Hepatocyte (in vitro differentiated cells): ENCODE measurements around the gene RUFY2. TPM values are rescaled to one million over a fixed set of nuclear protein-coding genes. Genes with fewer than 3 reads are reported as not detected.

Experiments
- DNase-seq: peaks from one replicate; pipeline ENCODE4 v3.0.0-alpha.2; 2016; ENCODE audit warnings: low spot score
- H2AFZ ChIP-seq: fragments of 200-600 bp; sonication (generic); 2 replicates; pipeline ENCODE4 v1.6.0; 2016; ENCODE audit warnings: antibody characterized with exemption, mild to moderate bottlenecking
- H3K27ac ChIP-seq: fragments of 200-600 bp; sonication (generic); 2 replicates; pipeline ENCODE4 v1.5.1; 2016; ENCODE audit warnings: mild to moderate bottlenecking
- H3K27me3 ChIP-seq: fragments of 200-600 bp; sonication (generic); 2 replicates; pipeline ENCODE4 v1.6.1; 2016
- H3K36me3 ChIP-seq: fragments of 200-600 bp; sonication (generic); replicated peaks from 2 replicates; pipeline ENCODE4 v1.5.1; 2016; ENCODE audit warnings: low read depth; ENCODE audit not compliant: insufficient read depth
- H3K4me1 ChIP-seq: fragments of 200-600 bp; sonication (generic); 2 replicates; pipeline ENCODE4 v1.5.1; 2016; ENCODE audit warnings: mild to moderate bottlenecking, moderate library complexity; ENCODE audit not compliant: insufficient read depth
- H3K4me2 ChIP-seq: fragments of 200-600 bp; sonication (generic); 2 replicates; pipeline ENCODE4 v1.6.0; 2016
- H3K4me3 ChIP-seq: fragments of 200-600 bp; sonication (generic); 2 replicates; pipeline ENCODE4 v1.5.1; 2016; ENCODE audit warnings: mild to moderate bottlenecking
- H3K79me2 ChIP-seq: fragments of 200-600 bp; sonication (generic); 2 replicates; pipeline ENCODE4 v1.6.0; 2017; ENCODE audit warnings: mild to moderate bottlenecking
- H3K9me2 ChIP-seq: fragments of 200-600 bp; sonication (generic); replicated peaks from 2 replicates; pipeline ENCODE4 v1.6.0; 2017; ENCODE audit warnings: mild to moderate bottlenecking; ENCODE audit not compliant: insufficient read depth
- H3K9me3 ChIP-seq: fragments of 200-600 bp; sonication (generic); 2 replicates; pipeline ENCODE4 v1.5.1; 2016; ENCODE audit warnings: low read depth, mild to moderate bottlenecking
- H4K20me1 ChIP-seq: fragments of 200-600 bp; sonication (generic); 2 replicates; pipeline ENCODE4 v1.6.0; 2016; ENCODE audit warnings: mild to moderate bottlenecking; ENCODE audit not compliant: insufficient read depth, poor library complexity, severe bottlenecking
- EZH2 ChIP-seq: fragments of 200-600 bp; sonication (generic); IDR thresholded peaks from 2 replicates; pipeline ENCODE4 v1.6.1; 2016; ENCODE audit warnings: antibody characterized with exemption, mild to moderate bottlenecking, borderline replicate concordance
- EZH2phosphoT487 ChIP-seq: fragments of 200-600 bp; sonication (generic); IDR thresholded peaks from one replicate; pipeline ENCODE4 v1.6.1; 2018; ENCODE audit warnings: antibody characterized with exemption, mild to moderate bottlenecking, low read depth, moderate library complexity; ENCODE audit not compliant: unreplicated experiment, severe bottlenecking
- WGBS: methylation state at CpG from one replicate; pipeline ENCODE4 v1.1.6; 2016; ENCODE audit warnings: low lambda C conversion rate; ENCODE audit errors: missing lambda C conversion rate; 5-methylcytosine and 5-hydroxymethylcytosine counted together
- polyA plus RNA-seq: library from polyadenylated mRNA; unstranded; fragments of >200 nt; fragmentation: Nextera tagmentation; extraction: Ambion mirVana; gene quantifications from 2 replicates; pipeline ENCODE4 v1.2.1, GENCODE V29; 2016
- total RNA-seq: library from RNA; depleted of rRNA; stranded (reverse); fragments of >200 nt; gene quantifications from 2 replicates; pipeline ENCODE4 v1.2.3, GENCODE V29; 2014
- TF ChIP-seq, protein P1 (sequence below): fragments of 200-600 bp; sonication (generic); IDR thresholded peaks from 2 replicates; pipeline ENCODE4 v1.5.1; 2016; ENCODE audit warnings: antibody characterized with exemption, mild to moderate bottlenecking; ENCODE audit not compliant: poor library complexity

Gene RUFY2
- total and polyA plus RNA-seq, 2 experiments from 2014 or later = 11.5 to 19.0 TPM

DNA sequence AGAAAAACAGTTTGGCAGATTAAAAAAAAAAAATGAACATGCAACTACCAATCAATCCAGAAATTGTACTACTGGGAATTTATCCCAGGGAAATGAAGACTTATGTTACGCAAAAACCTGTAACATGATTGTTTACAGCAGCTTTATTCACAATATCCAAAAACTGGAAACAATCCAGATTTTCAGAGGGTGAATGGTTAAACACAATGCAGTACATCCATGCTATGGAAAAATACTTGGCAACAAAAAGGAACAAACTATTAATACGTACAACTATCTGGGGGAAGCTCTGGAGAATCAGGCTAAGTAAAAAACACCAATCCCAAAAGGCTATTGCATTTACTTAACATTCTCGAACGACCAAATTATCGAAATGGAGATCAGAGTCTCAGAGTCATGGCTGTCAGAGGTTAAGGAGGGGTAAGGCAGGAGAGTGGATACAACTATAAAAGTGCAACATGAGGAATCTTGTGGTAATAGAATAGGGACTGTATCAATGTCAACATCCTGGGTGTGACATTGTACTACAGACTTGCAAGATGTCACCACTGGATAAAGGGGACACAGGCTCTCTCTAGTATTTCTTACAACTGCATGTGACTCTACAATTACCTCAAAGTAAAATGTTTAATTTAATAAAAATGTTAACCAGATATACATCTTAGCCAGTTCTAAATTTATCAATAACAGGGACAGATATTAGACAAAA, 21.5 kb upstream of the RUFY2 start:
- Histone ChIP-seq H3K79me2 (no peaks in the 10 kb centered on the region), H3K9me2 (no peaks in the 10 kb centered on the region), H3K27ac (no peak overlapping the region), H2AFZ (no peak overlapping the region), H3K4me3 (no peak overlapping the region), H3K27me3 (no peaks in the 10 kb centered on the region), H4K20me1 (no peaks in the 10 kb centered on the region), H3K4me1 (no peaks in the 10 kb centered on the region), H3K9me3 (no peaks in the 10 kb centered on the region), H3K36me3 (no peaks in the 10 kb centered on the region), H3K4me2 (no peak overlapping the region)
- no peak for DNase-seq
- 96% methylated on average over 5 of the region's 5 CpGs for WGBS
- TF ChIP-seq, protein P1, sequence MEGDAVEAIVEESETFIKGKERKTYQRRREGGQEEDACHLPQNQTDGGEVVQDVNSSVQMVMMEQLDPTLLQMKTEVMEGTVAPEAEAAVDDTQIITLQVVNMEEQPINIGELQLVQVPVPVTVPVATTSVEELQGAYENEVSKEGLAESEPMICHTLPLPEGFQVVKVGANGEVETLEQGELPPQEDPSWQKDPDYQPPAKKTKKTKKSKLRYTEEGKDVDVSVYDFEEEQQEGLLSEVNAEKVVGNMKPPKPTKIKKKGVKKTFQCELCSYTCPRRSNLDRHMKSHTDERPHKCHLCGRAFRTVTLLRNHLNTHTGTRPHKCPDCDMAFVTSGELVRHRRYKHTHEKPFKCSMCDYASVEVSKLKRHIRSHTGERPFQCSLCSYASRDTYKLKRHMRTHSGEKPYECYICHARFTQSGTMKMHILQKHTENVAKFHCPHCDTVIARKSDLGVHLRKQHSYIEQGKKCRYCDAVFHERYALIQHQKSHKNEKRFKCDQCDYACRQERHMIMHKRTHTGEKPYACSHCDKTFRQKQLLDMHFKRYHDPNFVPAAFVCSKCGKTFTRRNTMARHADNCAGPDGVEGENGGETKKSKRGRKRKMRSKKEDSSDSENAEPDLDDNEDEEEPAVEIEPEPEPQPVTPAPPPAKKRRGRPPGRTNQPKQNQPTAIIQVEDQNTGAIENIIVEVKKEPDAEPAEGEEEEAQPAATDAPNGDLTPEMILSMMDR = no peak
- no peak for TF ChIP-seq EZH2phosphoT487
- TF ChIP-seq EZH2 = no peak

DNA sequence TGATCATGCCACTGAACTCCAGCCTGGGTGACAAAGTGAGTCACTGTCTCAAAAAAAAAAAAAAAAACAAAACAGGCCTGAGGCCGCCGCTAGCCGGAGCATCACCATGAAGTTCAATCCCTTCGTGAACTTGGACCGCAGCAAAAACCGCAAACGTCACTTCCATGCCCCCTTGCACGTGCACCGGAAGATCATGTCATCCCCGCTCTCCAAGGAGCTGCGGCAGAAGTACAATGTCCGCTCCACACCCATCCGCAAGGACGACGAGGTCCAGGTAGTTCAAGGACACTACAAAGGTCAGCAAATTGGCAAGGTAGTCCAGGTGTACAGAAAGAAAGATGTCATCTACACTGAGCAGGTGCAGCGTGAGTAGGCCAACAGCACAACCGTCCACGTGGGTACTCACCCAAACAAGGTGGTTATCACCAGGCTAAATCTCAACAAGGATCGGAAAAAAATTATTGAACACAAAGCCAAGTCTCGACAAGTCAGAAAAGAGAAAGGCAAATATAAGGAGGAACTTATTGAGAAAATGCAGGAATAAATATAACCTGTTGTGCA, 17.5 kb upstream of the RUFY2 start:
- no peak for DNase-seq
- TF ChIP-seq EZH2 (no peak), EZH2phosphoT487 (no peak)
- TF ChIP-seq, protein P1 = no peak
- H3K79me2 ChIP-seq = no peaks in the 10 kb centered on the region
- H3K4me1 ChIP-seq = no peaks in the 10 kb centered on the region
- no peak overlapping the region for H3K27ac ChIP-seq
- H3K9me2 ChIP-seq = no peaks in the 10 kb centered on the region
- no peaks in the 10 kb centered on the region for H3K36me3 ChIP-seq
- H3K9me3 ChIP-seq = no peaks in the 10 kb centered on the region
- H4K20me1 ChIP-seq = no peaks in the 10 kb centered on the region
- 92% methylated on average over 20 of the region's 20 CpGs for WGBS
- no peak overlapping the region for H3K4me3 ChIP-seq
- no peak overlapping the region for H2AFZ ChIP-seq
- H3K27me3 ChIP-seq = no peaks in the 10 kb centered on the region
- no peak overlapping the region for H3K4me2 ChIP-seq

DNA sequence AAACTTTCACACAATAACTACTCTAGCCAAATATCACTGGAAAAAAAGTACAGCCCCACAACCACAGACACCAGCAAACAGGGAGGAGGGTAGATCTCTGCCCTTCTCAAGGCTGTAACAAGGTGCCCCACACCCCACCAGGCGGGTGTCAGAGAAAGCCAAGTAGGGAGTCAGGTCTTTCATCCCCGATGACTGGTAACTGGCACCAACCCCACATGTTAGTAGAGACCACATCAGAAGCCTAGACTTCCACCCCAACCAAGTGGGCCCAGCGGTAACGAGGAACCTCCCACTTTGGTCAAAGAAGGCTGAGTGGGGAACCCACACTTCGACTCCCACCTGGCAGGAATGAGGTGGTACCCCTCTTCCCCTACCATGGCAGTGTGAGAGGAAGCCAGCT, 16.4 kb upstream of the RUFY2 start:
- H3K4me2 ChIP-seq = no peak overlapping the region
- H4K20me1 ChIP-seq = no peaks in the 10 kb centered on the region
- WGBS = 91% methylated on average over 5 of the region's 5 CpGs
- no peaks in the 10 kb centered on the region for H3K9me3 ChIP-seq
- TF ChIP-seq EZH2 (no peak), EZH2phosphoT487 (no peak)
- TF ChIP-seq, protein P1 = no peak
- no peaks in the 10 kb centered on the region for H3K79me2 ChIP-seq
- H3K27me3 ChIP-seq = no peaks in the 10 kb centered on the region
- H3K27ac ChIP-seq = no peak overlapping the region
- H3K36me3 ChIP-seq = no peaks in the 10 kb centered on the region
- no peak overlapping the region for H2AFZ ChIP-seq
- no peak for DNase-seq
- no peaks in the 10 kb centered on the region for H3K4me1 ChIP-seq
- H3K4me3 ChIP-seq = no peak overlapping the region
- no peaks in the 10 kb centered on the region for H3K9me2 ChIP-seq

DNA sequence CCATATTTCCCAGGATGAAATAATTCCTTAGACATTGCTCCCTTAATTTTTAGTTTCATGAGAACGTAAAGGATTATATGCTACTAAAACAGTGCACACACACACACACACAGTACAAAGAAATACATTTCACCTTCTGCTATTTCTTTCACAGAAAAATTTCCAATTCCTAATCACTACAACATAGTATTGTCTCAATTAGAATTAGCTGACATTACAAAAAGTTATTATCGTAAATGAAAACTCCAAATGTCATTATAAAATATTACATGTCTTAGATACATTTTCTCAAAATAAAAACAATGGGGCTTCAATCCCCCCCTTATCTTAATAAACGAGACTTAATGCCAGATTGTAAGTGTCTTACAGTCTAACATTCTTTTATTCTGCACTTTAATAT, 12.3 kb upstream of the RUFY2 start:
- Histone ChIP-seq H2AFZ (no peak overlapping the region), H3K4me1 (no peaks in the 10 kb centered on the region), H3K36me3 (no peaks in the 10 kb centered on the region), H3K27me3 (no peaks in the 10 kb centered on the region), H3K79me2 (no peaks in the 10 kb centered on the region), H3K4me2 (no peak overlapping the region), H3K4me3 (no peak overlapping the region), H4K20me1 (no peaks in the 10 kb centered on the region), H3K9me3 (no peaks in the 10 kb centered on the region), H3K9me2 (no peaks in the 10 kb centered on the region), H3K27ac (no peak overlapping the region)
- WGBS = 95% methylated on average over 3 of the region's 3 CpGs
- DNase-seq = no peak
- TF ChIP-seq, protein P1 = no peak
- TF ChIP-seq EZH2phosphoT487 (no peak), EZH2 (no peak)
